HEK293 (cell line): ENCODE data around the gene CMIP.

Experiments used
- CTCF ChIA-PET: fragments of 350-600 bp; formaldehyde crosslinking; extraction: SDS; loops from one replicate; lab custom pipeline; 2021; ENCODE audit warnings: antibody characterized with exemption; lab: Yijun Ruan, JAX
- POLR2A ChIA-PET: fragments of 300-600 bp; formaldehyde crosslinking; extraction: SDS; loops from one replicate; lab custom pipeline; 2020; ENCODE audit warnings: antibody characterized with exemption, inconsistent platforms; lab: Yijun Ruan, JAX
- H3K27ac ChIP-seq: fragments of 200-500 bp; sonication (Bioruptor generic); 2 replicates; pipeline ENCODE4 v1.5.1; 2014; ENCODE audit warnings: low read depth, low read length, control low read depth, inconsistent platforms; ENCODE audit errors: extremely low read depth
- H3K36me3 ChIP-seq, 2 experiments: fragments of 200-500 bp in 1 of 2; sonication (Bioruptor generic) in 1 of 2; 1 replicate in 1 of 2; 2 replicates in 1 of 2; pipeline ENCODE4 v1.5.1; 2014 to 2017; ENCODE audit warnings: inconsistent platforms in 2 of 2, low read length in 2 of 2; ENCODE audit not compliant: control insufficient read depth in 2 of 2, insufficient read depth in 1 of 2
- H3K4me1 ChIP-seq: fragments of 200-500 bp; sonication (Bioruptor generic); 2 replicates; pipeline ENCODE4 v1.5.1; 2014; ENCODE audit warnings: mild to moderate bottlenecking, low read length, inconsistent platforms; ENCODE audit not compliant: control insufficient read depth, insufficient read depth
- H3K4me3 ChIP-seq: 2 replicates; pipeline ENCODE4 v1.5.1; 2011; ENCODE audit warnings: low read depth, mild to moderate bottlenecking, control low read depth, low read length, moderate library complexity
- H3K9me3 ChIP-seq: fragments of 200-500 bp; sonication (Bioruptor generic); 2 replicates; pipeline ENCODE4 v1.5.1; 2014; ENCODE audit warnings: low read depth, low read length, inconsistent platforms; ENCODE audit not compliant: control insufficient read depth, insufficient read depth
- GFI1B ChIP-seq: fragments of 450-650 bp; formaldehyde crosslinking; IDR thresholded peaks from 2 replicates; pipeline ENCODE4 v1.5.1; 2016; ENCODE audit warnings: missing biosample characterization, missing genetic modification characterization
- SETDB1 ChIP-seq: IDR thresholded peaks from one replicate; pipeline ENCODE4 v1.6.1; 2017; ENCODE audit warnings: mild to moderate bottlenecking, low read length, moderate library complexity, mixed read lengths; ENCODE audit not compliant: insufficient read length
- ZBTB1 ChIP-seq: fragments of 450-650 bp; formaldehyde crosslinking; IDR thresholded peaks from 2 replicates; pipeline ENCODE4 v1.5.1; 2016; ENCODE audit warnings: missing biosample characterization, missing genetic modification characterization
- ZFP69B ChIP-seq: fragments of 450-650 bp; formaldehyde crosslinking; IDR thresholded peaks from 2 replicates; pipeline ENCODE4 v1.5.1; 2016; ENCODE audit warnings: missing biosample characterization, missing genetic modification characterization
- ZIC2 ChIP-seq: fragments of 450-650 bp; formaldehyde crosslinking; IDR thresholded peaks from 2 replicates; pipeline ENCODE4 v1.5.1; 2016; ENCODE audit warnings: missing biosample characterization, missing genetic modification characterization
- ZNF266 ChIP-seq: fragments of 450-650 bp; formaldehyde crosslinking; IDR thresholded peaks from 2 replicates; pipeline ENCODE4 v1.5.1; 2016; ENCODE audit warnings: missing biosample characterization, missing genetic modification characterization, low read depth
- ZNF292 ChIP-seq: fragments of 450-650 bp; formaldehyde crosslinking; IDR thresholded peaks from 2 replicates; pipeline ENCODE4 v1.5.1; 2016; ENCODE audit warnings: low read depth, missing biosample characterization, missing genetic modification characterization, borderline replicate concordance
- ZNF423 ChIP-seq: fragments of 450-650 bp; formaldehyde crosslinking; IDR thresholded peaks from 2 replicates; pipeline ENCODE4 v1.5.1; 2016; ENCODE audit warnings: missing biosample characterization, missing genetic modification characterization
- ZNF624 ChIP-seq: fragments of 450-650 bp; formaldehyde crosslinking; IDR thresholded peaks from 2 replicates; pipeline ENCODE4 v1.5.1; 2017; ENCODE audit warnings: missing biosample characterization, missing genetic modification characterization
- ZNF654 ChIP-seq: fragments of 450-650 bp; formaldehyde crosslinking; IDR thresholded peaks from 2 replicates; pipeline ENCODE4 v1.5.1; 2016; ENCODE audit warnings: low read depth, missing biosample characterization, missing genetic modification characterization
- ZNF830 ChIP-seq: fragments of 450-650 bp; IDR thresholded peaks from 2 replicates; pipeline ENCODE4 v1.5.0; 2018; ENCODE audit warnings: missing biosample characterization, missing genetic modification characterization, low read depth, mild to moderate bottlenecking, moderate library complexity
- ZXDB ChIP-seq: fragments of 450-650 bp; formaldehyde crosslinking; IDR thresholded peaks from 2 replicates; pipeline ENCODE4 v1.5.1; 2016; ENCODE audit warnings: missing biosample characterization, missing genetic modification characterization
- TF ChIP-seq, protein P1 (sequence below): fragments of 450-650 bp; IDR thresholded peaks from 2 replicates; pipeline ENCODE4 v1.5.1; 2018; ENCODE audit warnings: missing biosample characterization, mild to moderate bottlenecking, missing genetic modification characterization
- TF ChIP-seq, protein P2 (sequence below): fragments of 450-650 bp; formaldehyde crosslinking; IDR thresholded peaks from 2 replicates; pipeline ENCODE4 v1.5.1; 2016; ENCODE audit warnings: missing biosample characterization, missing genetic modification characterization
- TF ChIP-seq, protein P3 (sequence below): fragments of 450-650 bp; formaldehyde crosslinking; IDR thresholded peaks from 2 replicates; pipeline ENCODE4 v1.5.1; 2016; ENCODE audit warnings: missing biosample characterization, missing genetic modification characterization, low read depth
- TF ChIP-seq, protein P4 (sequence below): fragments of 450-650 bp; formaldehyde crosslinking; IDR thresholded peaks from 2 replicates; pipeline ENCODE4 v1.5.1; 2016; ENCODE audit warnings: missing biosample characterization, missing genetic modification characterization
- TF ChIP-seq, protein P5 (sequence below): fragments of 450-650 bp; formaldehyde crosslinking; IDR thresholded peaks from 2 replicates; pipeline ENCODE4 v1.5.1; 2016; ENCODE audit warnings: missing biosample characterization, missing genetic modification characterization

CMIP gene

DNA sequence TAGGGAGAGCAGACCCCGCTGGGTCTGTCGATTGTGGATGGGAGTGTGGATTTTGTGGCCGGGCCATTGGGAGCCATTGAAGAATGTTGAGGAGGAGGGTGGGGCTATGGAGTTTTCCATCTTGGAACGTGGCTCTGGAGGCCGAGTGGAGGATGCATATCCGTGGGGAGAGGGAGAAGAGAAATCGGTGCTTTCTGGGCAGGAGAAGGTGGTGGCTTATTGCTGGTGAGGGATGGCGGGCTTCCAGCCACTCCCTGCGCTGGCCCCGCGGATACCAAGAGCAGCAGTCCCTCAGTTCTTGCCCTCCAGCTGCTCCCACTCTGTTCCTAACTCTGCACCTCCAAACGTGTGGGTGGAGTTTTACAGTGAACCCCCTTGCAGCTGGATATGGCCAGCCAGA is 162.4 kb downstream of the CMIP start:
- Histone ChIP-seq H3K4me1 (no peaks in the 10 kb centered on the region), H3K27ac (no peak overlapping the region), H3K4me3 (no peak overlapping the region), H3K9me3 (no peaks in the 10 kb centered on the region)
- no peak for TF ChIP-seq ZNF423 (tag by site-specific recombination)
- TF ChIP-seq, protein P1, sequence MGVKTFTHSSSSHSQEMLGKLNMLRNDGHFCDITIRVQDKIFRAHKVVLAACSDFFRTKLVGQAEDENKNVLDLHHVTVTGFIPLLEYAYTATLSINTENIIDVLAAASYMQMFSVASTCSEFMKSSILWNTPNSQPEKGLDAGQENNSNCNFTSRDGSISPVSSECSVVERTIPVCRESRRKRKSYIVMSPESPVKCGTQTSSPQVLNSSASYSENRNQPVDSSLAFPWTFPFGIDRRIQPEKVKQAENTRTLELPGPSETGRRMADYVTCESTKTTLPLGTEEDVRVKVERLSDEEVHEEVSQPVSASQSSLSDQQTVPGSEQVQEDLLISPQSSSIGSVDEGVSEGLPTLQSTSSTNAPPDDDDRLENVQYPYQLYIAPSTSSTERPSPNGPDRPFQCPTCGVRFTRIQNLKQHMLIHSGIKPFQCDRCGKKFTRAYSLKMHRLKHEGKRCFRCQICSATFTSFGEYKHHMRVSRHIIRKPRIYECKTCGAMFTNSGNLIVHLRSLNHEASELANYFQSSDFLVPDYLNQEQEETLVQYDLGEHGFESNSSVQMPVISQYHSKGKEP (tag by site-specific recombination) = no peak
- TF ChIP-seq ZNF266 (tag by site-specific recombination) = no peak
- TF ChIP-seq ZBTB1 = no peak
- no peak for TF ChIP-seq ZIC2 (tag by site-specific recombination)
- TF ChIP-seq, protein P2, sequence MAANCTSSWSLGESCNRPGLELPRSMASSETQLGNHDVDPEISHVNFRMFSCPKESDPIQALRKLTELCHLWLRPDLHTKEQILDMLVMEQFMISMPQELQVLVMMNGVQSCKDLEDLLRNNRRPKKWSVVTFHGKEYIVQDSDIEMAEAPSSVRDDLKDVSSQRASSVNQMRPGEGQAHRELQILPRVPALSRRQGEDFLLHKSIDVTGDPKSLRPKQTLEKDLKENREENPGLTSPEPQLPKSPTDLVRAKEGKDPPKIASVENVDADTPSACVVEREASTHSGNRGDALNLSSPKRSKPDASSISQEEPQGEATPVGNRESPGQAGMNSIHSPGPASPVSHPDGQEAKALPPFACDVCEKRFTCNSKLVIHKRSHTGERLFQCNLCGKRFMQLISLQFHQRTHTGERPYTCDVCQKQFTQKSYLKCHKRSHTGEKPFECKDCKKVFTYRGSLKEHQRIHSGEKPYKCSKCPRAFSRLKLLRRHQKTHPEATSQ (tag by site-specific recombination) = no peak
- no peak for TF ChIP-seq GFI1B
- no peak for TF ChIP-seq ZFP69B (tag by site-specific recombination)
- TF ChIP-seq, all 188 proteins: peak for 0
- ChIA-PET CTCF (interaction anchor here (0.5 to 1.4 kb wide), 3 partner anchors 9 to 571 kb away, joined by 3 to 6 read pairs (median 4); partner anchors contain the start of gene ATMIN), POLR2A (no interaction called here)
- peaks cover 0 to 12% of the 10 kb centered on the region in 2 experiments; a peak in 1 of 3 replicates for H3K36me3 ChIP-seq

DNA sequence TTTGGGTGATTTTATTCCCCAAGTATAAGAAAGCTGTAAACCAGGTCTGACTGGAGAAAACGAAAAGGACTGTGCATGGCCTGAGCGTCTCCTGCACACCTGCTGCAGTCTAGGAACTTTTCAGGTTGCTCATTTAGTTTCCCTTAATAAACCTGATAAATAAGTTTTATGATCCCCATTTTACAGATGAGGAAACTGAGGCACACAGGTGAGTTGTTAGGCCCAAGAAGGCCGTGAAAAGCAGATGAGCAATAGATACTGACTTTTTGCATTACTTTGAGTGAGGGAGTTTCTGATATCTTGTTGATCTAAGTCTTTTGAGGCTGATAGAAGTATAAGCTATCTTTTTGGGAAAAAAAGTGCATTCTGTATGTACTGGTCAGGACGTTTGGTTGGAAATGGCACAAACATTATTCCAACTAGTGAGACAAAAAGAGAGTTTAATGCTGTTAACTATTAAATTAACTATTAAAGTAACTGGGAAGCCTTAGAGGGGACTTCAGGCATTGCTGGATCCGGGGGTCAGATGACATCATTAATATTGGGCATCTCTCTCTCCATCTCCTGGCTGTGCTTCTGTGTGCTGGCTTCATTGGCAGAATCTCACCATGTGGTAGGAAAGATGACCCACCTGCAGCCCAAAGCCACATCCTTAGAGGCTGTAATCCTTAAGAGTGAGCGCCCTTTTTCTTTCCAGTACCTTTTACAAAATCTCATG is 163.4 kb downstream of the CMIP start:
- H3K9me3 ChIP-seq = no peaks in the 10 kb centered on the region
- H3K4me3 ChIP-seq = no peak overlapping the region
- no peak overlapping the region for H3K27ac ChIP-seq
- TF ChIP-seq, protein P3, sequence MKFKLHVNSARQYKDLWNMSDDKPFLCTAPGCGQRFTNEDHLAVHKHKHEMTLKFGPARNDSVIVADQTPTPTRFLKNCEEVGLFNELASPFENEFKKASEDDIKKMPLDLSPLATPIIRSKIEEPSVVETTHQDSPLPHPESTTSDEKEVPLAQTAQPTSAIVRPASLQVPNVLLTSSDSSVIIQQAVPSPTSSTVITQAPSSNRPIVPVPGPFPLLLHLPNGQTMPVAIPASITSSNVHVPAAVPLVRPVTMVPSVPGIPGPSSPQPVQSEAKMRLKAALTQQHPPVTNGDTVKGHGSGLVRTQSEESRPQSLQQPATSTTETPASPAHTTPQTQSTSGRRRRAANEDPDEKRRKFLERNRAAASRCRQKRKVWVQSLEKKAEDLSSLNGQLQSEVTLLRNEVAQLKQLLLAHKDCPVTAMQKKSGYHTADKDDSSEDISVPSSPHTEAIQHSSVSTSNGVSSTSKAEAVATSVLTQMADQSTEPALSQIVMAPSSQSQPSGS (tag by site-specific recombination) = 0 out of 2 replicates have a peak, but pooled peaks have one; percentile 12
- no peak for TF ChIP-seq ZXDB (tag by site-specific recombination)
- peaks cover 0 to 12% of the 10 kb centered on the region in 2 experiments; a peak in 1 of 3 replicates for H3K36me3 ChIP-seq
- ChIA-PET CTCF (interaction anchor here (0.5 to 1.4 kb wide), 4 partner anchors 10 to 282 kb away, joined by 3 to 6 read pairs (median 4); no protein-coding TSS in a partner anchor), POLR2A (no interaction called here)
- no peaks in the 10 kb centered on the region for H3K4me1 ChIP-seq

DNA sequence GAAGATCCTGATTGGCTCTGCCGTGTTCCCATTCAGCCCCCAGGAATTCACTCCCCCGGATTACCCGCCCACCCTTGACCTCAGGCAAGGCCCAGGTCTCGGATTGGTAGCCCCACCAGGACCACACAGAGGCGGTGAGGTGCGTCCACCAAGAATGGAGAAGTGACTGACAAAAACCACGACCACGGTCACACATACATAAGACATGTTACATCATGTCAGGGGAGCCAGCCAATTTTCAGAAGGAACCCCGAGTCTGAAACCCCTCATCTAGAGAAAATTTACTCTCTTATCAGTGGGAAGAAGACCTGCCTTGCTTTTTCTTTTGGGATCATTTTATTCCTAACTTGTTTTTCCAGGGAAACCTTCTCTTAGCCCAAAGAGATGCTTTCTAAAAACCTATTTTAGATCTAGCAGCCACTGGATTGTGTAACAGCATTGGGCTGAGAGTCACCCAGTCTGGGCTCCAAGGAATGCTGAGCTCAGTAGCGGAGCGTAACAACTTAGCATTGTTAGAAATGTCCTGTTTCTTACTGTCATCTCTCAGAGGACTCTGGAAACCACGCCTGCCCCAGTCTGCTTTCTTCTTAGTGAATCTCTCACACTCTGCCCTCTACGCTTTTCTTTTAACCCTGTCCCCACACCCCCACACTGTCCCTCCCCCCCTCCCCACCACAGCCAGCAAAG is 164.1 kb downstream of the CMIP start:
- Histone ChIP-seq H3K4me3 (no peak overlapping the region), H3K36me3 (peaks cover 0 to 12% of the 10 kb centered on the region in 2 experiments; a peak in 1 of 3 replicates), H3K27ac (no peak overlapping the region), H3K9me3 (no peaks in the 10 kb centered on the region), H3K4me1 (no peaks in the 10 kb centered on the region)
- POLR2A ChIA-PET = no interaction called here
- CTCF ChIA-PET = no interaction called here
- no peak for TF ChIP-seq ZNF830 (tag by site-specific recombination)
- no peak for TF ChIP-seq SETDB1
- TF ChIP-seq ZNF292 (tag by site-specific recombination) = no peak
- TF ChIP-seq ZNF624 (tag by site-specific recombination) = no peak
- TF ChIP-seq, protein P4, sequence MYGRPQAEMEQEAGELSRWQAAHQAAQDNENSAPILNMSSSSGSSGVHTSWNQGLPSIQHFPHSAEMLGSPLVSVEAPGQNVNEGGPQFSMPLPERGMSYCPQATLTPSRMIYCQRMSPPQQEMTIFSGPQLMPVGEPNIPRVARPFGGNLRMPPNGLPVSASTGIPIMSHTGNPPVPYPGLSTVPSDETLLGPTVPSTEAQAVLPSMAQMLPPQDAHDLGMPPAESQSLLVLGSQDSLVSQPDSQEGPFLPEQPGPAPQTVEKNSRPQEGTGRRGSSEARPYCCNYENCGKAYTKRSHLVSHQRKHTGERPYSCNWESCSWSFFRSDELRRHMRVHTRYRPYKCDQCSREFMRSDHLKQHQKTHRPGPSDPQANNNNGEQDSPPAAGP (tag by site-specific recombination) = no peak
- TF ChIP-seq ZNF654 (tag by site-specific recombination) = no peak
- TF ChIP-seq, protein P5, sequence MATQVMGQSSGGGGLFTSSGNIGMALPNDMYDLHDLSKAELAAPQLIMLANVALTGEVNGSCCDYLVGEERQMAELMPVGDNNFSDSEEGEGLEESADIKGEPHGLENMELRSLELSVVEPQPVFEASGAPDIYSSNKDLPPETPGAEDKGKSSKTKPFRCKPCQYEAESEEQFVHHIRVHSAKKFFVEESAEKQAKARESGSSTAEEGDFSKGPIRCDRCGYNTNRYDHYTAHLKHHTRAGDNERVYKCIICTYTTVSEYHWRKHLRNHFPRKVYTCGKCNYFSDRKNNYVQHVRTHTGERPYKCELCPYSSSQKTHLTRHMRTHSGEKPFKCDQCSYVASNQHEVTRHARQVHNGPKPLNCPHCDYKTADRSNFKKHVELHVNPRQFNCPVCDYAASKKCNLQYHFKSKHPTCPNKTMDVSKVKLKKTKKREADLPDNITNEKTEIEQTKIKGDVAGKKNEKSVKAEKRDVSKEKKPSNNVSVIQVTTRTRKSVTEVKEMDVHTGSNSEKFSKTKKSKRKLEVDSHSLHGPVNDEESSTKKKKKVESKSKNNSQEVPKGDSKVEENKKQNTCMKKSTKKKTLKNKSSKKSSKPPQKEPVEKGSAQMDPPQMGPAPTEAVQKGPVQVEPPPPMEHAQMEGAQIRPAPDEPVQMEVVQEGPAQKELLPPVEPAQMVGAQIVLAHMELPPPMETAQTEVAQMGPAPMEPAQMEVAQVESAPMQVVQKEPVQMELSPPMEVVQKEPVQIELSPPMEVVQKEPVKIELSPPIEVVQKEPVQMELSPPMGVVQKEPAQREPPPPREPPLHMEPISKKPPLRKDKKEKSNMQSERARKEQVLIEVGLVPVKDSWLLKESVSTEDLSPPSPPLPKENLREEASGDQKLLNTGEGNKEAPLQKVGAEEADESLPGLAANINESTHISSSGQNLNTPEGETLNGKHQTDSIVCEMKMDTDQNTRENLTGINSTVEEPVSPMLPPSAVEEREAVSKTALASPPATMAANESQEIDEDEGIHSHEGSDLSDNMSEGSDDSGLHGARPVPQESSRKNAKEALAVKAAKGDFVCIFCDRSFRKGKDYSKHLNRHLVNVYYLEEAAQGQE (tag by site-specific recombination) = no peak
